HG03025 (cell line): ENCODE results near the gene SLC25A27.

Experiments
- ATAC-seq: cut with Tn5 transposase; IDR thresholded peaks from one replicate; pipeline ENCODE4 v1.9.1; 2021; ENCODE audit warnings: mild to moderate bottlenecking, moderate library complexity; ENCODE audit not compliant: unreplicated experiment, low FRiP score

The SLC25A27 gene

GRCh38 chr6:46648869-46649492 lies 3.8 kb upstream of the SLC25A27 start:
- ATAC-seq, result no peak

- no peak for ATAC-seq
Observed at GRCh38 chr6:46651006-46651405, 1.8 kb upstream of the SLC25A27 start.

GRCh38 chr6:46651816-46652215 lies 959 bp upstream of the SLC25A27 start:
- no peak for ATAC-seq

GRCh38 chr6:46652232-46652602 lies 558 bp upstream of the SLC25A27 start:
- ATAC-seq, result no peak

GRCh38 chr6:46653439-46654195 lies 842 bp downstream of the SLC25A27 start:
- ATAC-seq, result no peak

- no peak for ATAC-seq
Observed at GRCh38 chr6:46655803-46656202, 3.0 kb downstream of the SLC25A27 start.

GRCh38 chr6:46657642-46658041 lies 4.9 kb downstream of the SLC25A27 start:
- ATAC-seq, result no peak

GRCh38 chr6:46661483-46661882 lies 8.7 kb downstream of the SLC25A27 start:
- no peak for ATAC-seq

GRCh38 chr6:46667377-46667776 lies 14.6 kb downstream of the SLC25A27 start:
- no peak for ATAC-seq

GRCh38 chr6:46674410-46674809 lies 21.6 kb downstream of the SLC25A27 start:
- no peak for ATAC-seq

- no peak for ATAC-seq
Observed at GRCh38 chr6:46676604-46677313, 24.0 kb downstream of the SLC25A27 start.

- no peak for ATAC-seq
Observed at GRCh38 chr6:46677314-46677654, 24.5 kb downstream of the SLC25A27 start.

GRCh38 chr6:46684771-46685170 lies 32.0 kb downstream of the SLC25A27 start:
- ATAC-seq, result no peak

GRCh38 chr6:46687619-46688097 lies 34.9 kb downstream of the SLC25A27 start, which contains the start of gene TDRD6:
TSS of gene TDRD6 (plus strand) at chr6:46687885. CDS start at chr6:46688129, 244 bp downstream.
- ATAC-seq, result no peak

- no peak for ATAC-seq
Observed at GRCh38 chr6:46688117-46688965, 35.6 kb downstream of the SLC25A27 start.

- ATAC-seq, result no peak
Observed at GRCh38 chr6:46688966-46689335, 36.2 kb downstream of the SLC25A27 start.

GRCh38 chr6:46689657-46690056 lies 36.9 kb downstream of the SLC25A27 start:
- no peak for ATAC-seq

GRCh38 chr6:46690141-46690755 lies 37.5 kb downstream of the SLC25A27 start:
- no peak for ATAC-seq

GRCh38 chr6:46690911-46691451 lies 38.2 kb downstream of the SLC25A27 start:
- no peak for ATAC-seq

- no peak for ATAC-seq
Observed at GRCh38 chr6:46699970-46700369, 47.2 kb downstream of the SLC25A27 start.
